ENCODE results near the gene MYH10. TPM values are rescaled to one million over a fixed set of nuclear protein-coding genes. Genes with fewer than 3 reads are reported as not detected.

Gene MYH10
- total and polyA plus RNA-seq, 4 donors = 9.1 to 79.1 (median 25.9) TPM

DNA sequence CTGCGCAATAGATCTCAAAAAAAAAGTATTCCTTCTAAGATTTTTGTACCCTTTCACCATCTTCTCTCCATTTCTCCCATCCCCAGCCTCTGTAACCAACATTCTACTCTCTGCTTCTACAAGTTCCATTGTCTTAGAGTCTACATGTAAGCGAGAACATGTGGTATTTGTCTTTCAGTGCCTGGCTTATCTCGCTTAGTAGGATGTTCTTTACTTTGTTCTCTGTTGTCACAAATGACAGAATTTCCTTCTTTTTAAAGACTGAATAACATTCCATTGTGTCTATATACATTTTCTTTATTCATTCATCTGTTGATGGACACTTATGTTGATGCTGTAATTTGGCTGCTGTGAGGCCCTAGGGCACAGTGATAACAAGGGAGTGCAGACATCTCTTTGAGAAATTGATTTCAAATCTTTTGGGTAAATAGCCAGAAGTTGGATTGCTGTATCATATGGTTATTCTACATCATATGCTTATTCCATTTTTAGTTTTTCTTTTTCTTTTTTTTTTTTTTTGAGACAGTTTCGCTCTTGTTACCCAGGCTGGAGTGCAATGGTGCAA is 37.7 kb upstream of the MYH10 start:
- no peaks in the 10 kb centered on the region for H3K4me1 ChIP-seq (ENCODE audit: control insufficient read depth in 4 of 4, insufficient read depth in 4 of 4, low read length in 3 of 4)
- H3K4me3 ChIP-seq (ENCODE audit: low read depth in 1 of 3, low read length in 3 of 3) = no peak overlapping the region
- TF ChIP-seq HNF4G (IDR thresholded peaks at IDR 0.05) (no peak), FOXA2 (IDR thresholded peaks at IDR 0.05) (no peak), JUND (IDR thresholded peaks at IDR 0.05) (no peak), RAD21 (IDR thresholded peaks at IDR 0.05) (no peak), SP1 (IDR thresholded peaks at IDR 0.05) (no peak), TAF1 (conservative IDR thresholded peaks at IDR 0.05) (no peak), FOXA1 (IDR thresholded peaks at IDR 0.05) (no peak), GABPA (IDR thresholded peaks at IDR 0.05 in 1 of 2, conservative IDR thresholded peaks at IDR 0.05 in 1 of 2) (no peak), YY1 (IDR thresholded peaks at IDR 0.05) (no peak), RXRA (IDR thresholded peaks at IDR 0.05) (no peak), EGR1 (IDR thresholded peaks at IDR 0.05; ENCODE audit: low read depth in 2 of 2) (no peak), HNF4A (conservative IDR thresholded peaks at IDR 0.05) (no peak), NR2F2 (IDR thresholded peaks at IDR 0.05) (no peak)
- TF ChIP-seq, protein P1, sequence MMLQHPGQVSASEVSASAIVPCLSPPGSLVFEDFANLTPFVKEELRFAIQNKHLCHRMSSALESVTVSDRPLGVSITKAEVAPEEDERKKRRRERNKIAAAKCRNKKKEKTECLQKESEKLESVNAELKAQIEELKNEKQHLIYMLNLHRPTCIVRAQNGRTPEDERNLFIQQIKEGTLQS (IDR thresholded peaks at IDR 0.05) = no peak
- TF ChIP-seq, protein P2, sequence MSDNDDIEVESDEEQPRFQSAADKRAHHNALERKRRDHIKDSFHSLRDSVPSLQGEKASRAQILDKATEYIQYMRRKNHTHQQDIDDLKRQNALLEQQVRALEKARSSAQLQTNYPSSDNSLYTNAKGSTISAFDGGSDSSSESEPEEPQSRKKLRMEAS (IDR thresholded peaks at IDR 0.05) = no peak
- TF ChIP-seq, protein P3, sequence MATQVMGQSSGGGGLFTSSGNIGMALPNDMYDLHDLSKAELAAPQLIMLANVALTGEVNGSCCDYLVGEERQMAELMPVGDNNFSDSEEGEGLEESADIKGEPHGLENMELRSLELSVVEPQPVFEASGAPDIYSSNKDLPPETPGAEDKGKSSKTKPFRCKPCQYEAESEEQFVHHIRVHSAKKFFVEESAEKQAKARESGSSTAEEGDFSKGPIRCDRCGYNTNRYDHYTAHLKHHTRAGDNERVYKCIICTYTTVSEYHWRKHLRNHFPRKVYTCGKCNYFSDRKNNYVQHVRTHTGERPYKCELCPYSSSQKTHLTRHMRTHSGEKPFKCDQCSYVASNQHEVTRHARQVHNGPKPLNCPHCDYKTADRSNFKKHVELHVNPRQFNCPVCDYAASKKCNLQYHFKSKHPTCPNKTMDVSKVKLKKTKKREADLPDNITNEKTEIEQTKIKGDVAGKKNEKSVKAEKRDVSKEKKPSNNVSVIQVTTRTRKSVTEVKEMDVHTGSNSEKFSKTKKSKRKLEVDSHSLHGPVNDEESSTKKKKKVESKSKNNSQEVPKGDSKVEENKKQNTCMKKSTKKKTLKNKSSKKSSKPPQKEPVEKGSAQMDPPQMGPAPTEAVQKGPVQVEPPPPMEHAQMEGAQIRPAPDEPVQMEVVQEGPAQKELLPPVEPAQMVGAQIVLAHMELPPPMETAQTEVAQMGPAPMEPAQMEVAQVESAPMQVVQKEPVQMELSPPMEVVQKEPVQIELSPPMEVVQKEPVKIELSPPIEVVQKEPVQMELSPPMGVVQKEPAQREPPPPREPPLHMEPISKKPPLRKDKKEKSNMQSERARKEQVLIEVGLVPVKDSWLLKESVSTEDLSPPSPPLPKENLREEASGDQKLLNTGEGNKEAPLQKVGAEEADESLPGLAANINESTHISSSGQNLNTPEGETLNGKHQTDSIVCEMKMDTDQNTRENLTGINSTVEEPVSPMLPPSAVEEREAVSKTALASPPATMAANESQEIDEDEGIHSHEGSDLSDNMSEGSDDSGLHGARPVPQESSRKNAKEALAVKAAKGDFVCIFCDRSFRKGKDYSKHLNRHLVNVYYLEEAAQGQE (IDR thresholded peaks at IDR 0.05) = no peak
- TF ChIP-seq, protein P4, sequence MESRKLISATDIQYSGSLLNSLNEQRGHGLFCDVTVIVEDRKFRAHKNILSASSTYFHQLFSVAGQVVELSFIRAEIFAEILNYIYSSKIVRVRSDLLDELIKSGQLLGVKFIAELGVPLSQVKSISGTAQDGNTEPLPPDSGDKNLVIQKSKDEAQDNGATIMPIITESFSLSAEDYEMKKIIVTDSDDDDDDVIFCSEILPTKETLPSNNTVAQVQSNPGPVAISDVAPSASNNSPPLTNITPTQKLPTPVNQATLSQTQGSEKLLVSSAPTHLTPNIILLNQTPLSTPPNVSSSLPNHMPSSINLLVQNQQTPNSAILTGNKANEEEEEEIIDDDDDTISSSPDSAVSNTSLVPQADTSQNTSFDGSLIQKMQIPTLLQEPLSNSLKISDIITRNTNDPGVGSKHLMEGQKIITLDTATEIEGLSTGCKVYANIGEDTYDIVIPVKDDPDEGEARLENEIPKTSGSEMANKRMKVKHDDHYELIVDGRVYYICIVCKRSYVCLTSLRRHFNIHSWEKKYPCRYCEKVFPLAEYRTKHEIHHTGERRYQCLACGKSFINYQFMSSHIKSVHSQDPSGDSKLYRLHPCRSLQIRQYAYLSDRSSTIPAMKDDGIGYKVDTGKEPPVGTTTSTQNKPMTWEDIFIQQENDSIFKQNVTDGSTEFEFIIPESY (IDR thresholded peaks at IDR 0.05) = no peak
- TF ChIP-seq, protein P5, sequence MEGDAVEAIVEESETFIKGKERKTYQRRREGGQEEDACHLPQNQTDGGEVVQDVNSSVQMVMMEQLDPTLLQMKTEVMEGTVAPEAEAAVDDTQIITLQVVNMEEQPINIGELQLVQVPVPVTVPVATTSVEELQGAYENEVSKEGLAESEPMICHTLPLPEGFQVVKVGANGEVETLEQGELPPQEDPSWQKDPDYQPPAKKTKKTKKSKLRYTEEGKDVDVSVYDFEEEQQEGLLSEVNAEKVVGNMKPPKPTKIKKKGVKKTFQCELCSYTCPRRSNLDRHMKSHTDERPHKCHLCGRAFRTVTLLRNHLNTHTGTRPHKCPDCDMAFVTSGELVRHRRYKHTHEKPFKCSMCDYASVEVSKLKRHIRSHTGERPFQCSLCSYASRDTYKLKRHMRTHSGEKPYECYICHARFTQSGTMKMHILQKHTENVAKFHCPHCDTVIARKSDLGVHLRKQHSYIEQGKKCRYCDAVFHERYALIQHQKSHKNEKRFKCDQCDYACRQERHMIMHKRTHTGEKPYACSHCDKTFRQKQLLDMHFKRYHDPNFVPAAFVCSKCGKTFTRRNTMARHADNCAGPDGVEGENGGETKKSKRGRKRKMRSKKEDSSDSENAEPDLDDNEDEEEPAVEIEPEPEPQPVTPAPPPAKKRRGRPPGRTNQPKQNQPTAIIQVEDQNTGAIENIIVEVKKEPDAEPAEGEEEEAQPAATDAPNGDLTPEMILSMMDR (IDR thresholded peaks at IDR 0.05; ENCODE audit: low read depth, low read length, missing input control) = no peak
- WGBS = 94% methylated on average over 4 of the region's 4 CpGs
- no peaks in the 10 kb centered on the region for H3K36me3 ChIP-seq (ENCODE audit: control insufficient read depth in 4 of 4, insufficient read depth in 3 of 4, low read depth in 1 of 4, low read length in 3 of 4)
- H3K27ac ChIP-seq (ENCODE audit: low read depth in 1 of 2, low read length in 2 of 2) = no peak overlapping the region
- H3K9me3 ChIP-seq (ENCODE audit: control insufficient read depth in 4 of 4, low read length in 3 of 4) = no peaks in the 10 kb centered on the region
- no peak for DNase-seq (ENCODE audit: low spot score)
- H3K9ac ChIP-seq (ENCODE audit: low read depth in 1 of 2, low read length in 2 of 2) = no peak overlapping the region
- no peaks in the 10 kb centered on the region for H3K27me3 ChIP-seq (ENCODE audit: control insufficient read depth in 4 of 4, insufficient read depth in 4 of 4, low read length in 3 of 4)

Measured in liver (tissue), 9 donors.